HepG2 (cell line): Measurements from ENCODE around the gene SIRPA. TPM values are rescaled to one million over a fixed set of nuclear protein-coding genes. Genes with fewer than 3 reads are reported as not detected.
A peak's percentile ranks its signal among the peaks of the same experiment; 100 is the strongest.

Source experiments
- ATAC-seq: fragments of 200-7000 bp; cut with Tn5 transposase; 3 replicates; pipeline ENCODE4 v1.9.1; 2020; ENCODE audit warnings: mild to moderate bottlenecking, moderate library complexity
- BruUV-seq: library from RNA; stranded (reverse); fragments of 400-500 nt; replicated peaks from 2 replicates; lab custom pipeline; 2021; lab: Mats Ljungman, UMichigan
- CTCF ChIA-PET: fragments of 300-600 bp; formaldehyde crosslinking; extraction: SDS; loops from one replicate; lab custom pipeline; 2021; ENCODE audit warnings: low total read pairs, inconsistent platforms, low intra/inter-chr PET ratio; lab: Yijun Ruan, JAX
- POLR2A ChIA-PET: fragments of 350-600 bp; sonication (Branson Sonifier 250); formaldehyde crosslinking; loops from one replicate; lab custom pipeline; 2020; ENCODE audit warnings: antibody characterized with exemption, inconsistent platforms; lab: Yijun Ruan, JAX
- DNase-seq: peaks from one replicate; pipeline ENCODE4 v3.0.0-alpha.2; 2015; ENCODE audit warnings: low spot score
- FAIRE-seq: peaks from 3 replicates; lab custom pipeline; 2011; peaks lifted over from hg19 to GRCh38; lab: Jason Lieb, UNC
- H2AFZ ChIP-seq: one replicate; pipeline ENCODE4 v1.6.1; 2011; ENCODE audit warnings: low read length, inconsistent platforms
- H3K27ac ChIP-seq: fragments of 300-600 bp; 3 replicates; pipeline ENCODE4 v1.8.0; 2011; ENCODE audit warnings: mixed run types, mild to moderate bottlenecking, mixed read lengths, low read length, inconsistent platforms; ENCODE audit not compliant: insufficient read depth; ENCODE audit errors: extremely low read length
- H3K27me3 ChIP-seq, 2 experiments: fragments of 200-600 bp in 1 of 2; 2 replicates in 1 of 2; 3 replicates in 1 of 2; pipeline versions ENCODE4 v1.6.0 to v1.8.0; 2011; ENCODE audit warnings: low read length in 2 of 2, mild to moderate bottlenecking in 2 of 2, moderate library complexity in 2 of 2, inconsistent platforms in 1 of 2; ENCODE audit not compliant: insufficient read depth in 2 of 2, control insufficient read depth in 1 of 2
- H3K36me3 ChIP-seq, 2 experiments: fragments of 200-600 bp in 1 of 2; replicated peaks in 1 of 2; 2 replicates in 1 of 2; 3 replicates in 1 of 2; pipeline versions ENCODE4 v1.5.1 to v1.8.0; 2011; ENCODE audit warnings: low read length in 2 of 2, inconsistent platforms in 1 of 2; ENCODE audit not compliant: insufficient read depth in 2 of 2, control insufficient read depth in 1 of 2
- H3K4me1 ChIP-seq: 2 replicates; pipeline ENCODE4 v1.5.1; 2012; ENCODE audit warnings: low read length, inconsistent platforms; ENCODE audit not compliant: insufficient read depth
- H3K4me2 ChIP-seq: 2 replicates; pipeline ENCODE4 v1.6.0; 2011; ENCODE audit warnings: low read depth, low read length, inconsistent platforms
- H3K4me3 ChIP-seq, 3 experiments: fragments of 200-600 bp in 1 of 3; sonication (generic), shearing (Covaris generic) in 1 of 3; replicated peaks in 1 of 3; 2 replicates each; pipeline ENCODE4 v1.5.1; 2011 to 2016; ENCODE audit warnings: low read length in 3 of 3, inconsistent platforms in 2 of 3, low read depth in 2 of 3, mild to moderate bottlenecking in 2 of 3, control low read depth in 1 of 3, mixed read lengths in 1 of 3; ENCODE audit not compliant: insufficient read depth in 1 of 3
- H3K79me2 ChIP-seq: one replicate; pipeline ENCODE4 v1.6.1; 2011; ENCODE audit warnings: low read length, inconsistent platforms; ENCODE audit not compliant: insufficient read depth
- H3K9ac ChIP-seq: 2 replicates; pipeline ENCODE4 v1.6.0; 2011; ENCODE audit warnings: mild to moderate bottlenecking, low read depth, low read length, inconsistent platforms; ENCODE audit not compliant: insufficient read depth
- H3K9me3 ChIP-seq: 2 replicates; pipeline ENCODE4 v1.5.1; 2012; ENCODE audit warnings: mild to moderate bottlenecking, low read length
- H4K20me1 ChIP-seq: 2 replicates; pipeline ENCODE4 v1.6.0; 2011; ENCODE audit warnings: inconsistent platforms, mild to moderate bottlenecking, low read length, moderate library complexity; ENCODE audit not compliant: insufficient read depth
- GABPB1 ChIP-seq: IDR thresholded peaks from 2 replicates; pipeline ENCODE4 v1.6.1; 2016; ENCODE audit warnings: mild to moderate bottlenecking, missing genetic modification reagents, moderate library complexity, missing compliant biosample characterization
- HDAC2 ChIP-seq: sonication (generic); formaldehyde crosslinking; IDR thresholded peaks from 2 replicates; pipeline ENCODE4 v1.4.0; 2020; ENCODE audit warnings: missing genetic modification reagents
- HOXD1 ChIP-seq: sonication (generic); formaldehyde crosslinking; IDR thresholded peaks from 2 replicates; pipeline ENCODE4 v1.5.0; 2020; ENCODE audit warnings: missing genetic modification reagents
- KDM5B ChIP-seq: sonication (generic); formaldehyde crosslinking; IDR thresholded peaks from 2 replicates; pipeline ENCODE4 v1.4.0; 2020; ENCODE audit warnings: missing genetic modification reagents, mild to moderate bottlenecking, borderline replicate concordance
- KLF16 ChIP-seq, 2 experiments: sonication (generic) in 1 of 2; formaldehyde crosslinking in 1 of 2; IDR thresholded peaks; 2 replicates each; pipeline versions ENCODE4 v1.6.1 to v1.8.0; 2016 to 2023; ENCODE audit warnings: missing genetic modification reagents in 2 of 2, missing compliant biosample characterization in 1 of 2
- MTF2 ChIP-seq: sonication (generic); formaldehyde crosslinking; IDR thresholded peaks from 2 replicates; pipeline ENCODE4 v1.5.0; 2020; ENCODE audit warnings: missing genetic modification reagents, borderline replicate concordance
- PHF8 ChIP-seq: sonication (generic); formaldehyde crosslinking; IDR thresholded peaks from 2 replicates; pipeline ENCODE4 v1.5.0; 2020; ENCODE audit warnings: missing genetic modification reagents
- RNF2 ChIP-seq: fragments of 450-650 bp; conservative IDR thresholded peaks from 2 replicates; pipeline ENCODE4 v1.6.1; 2016; ENCODE audit warnings: low read depth
- YEATS4 ChIP-seq: sonication (generic); formaldehyde crosslinking; IDR thresholded peaks from 2 replicates; pipeline ENCODE4 v1.4.0; 2020; ENCODE audit warnings: missing genetic modification reagents, borderline replicate concordance
- ZNF777 ChIP-seq: sonication (generic); formaldehyde crosslinking; IDR thresholded peaks from 2 replicates; pipeline ENCODE4 v1.4.0; 2020; ENCODE audit warnings: missing genetic modification reagents
- WGBS: methylation state at CpG from one replicate; pipeline ENCODE4 v1.1.6; 2017; ENCODE audit warnings: low lambda C conversion rate; 5-methylcytosine and 5-hydroxymethylcytosine counted together
- in situ Hi-C: cut with HindIII; loops from 2 replicates; pipeline ENCODE4 v1.10.0; 2017; ENCODE audit warnings: low pct_unique_long_range_greater_than_20kb; ENCODE audit not compliant: extremely low pct_ligation_motif_present
- intact Hi-C: fragments of 100-400 bp; cut with micrococcal nuclease; formaldehyde crosslinking; loops from one replicate; pipeline ENCODE4 v1.10.0; 2022; ENCODE audit not compliant: unreplicated experiment
- polyA plus RNA-seq, 8 experiments: library from polyadenylated mRNA; depleted of rRNA in 3 of 8; stranded (reverse) in 7 of 8; unstranded in 1 of 8; fragments of >200 nt; fragmentation: Illumina TruSeq in 4 of 8; extraction: Trizol in 4 of 8; gene quantifications; 2 replicates each; pipeline versions ENCODE4 v1.2.1 to v1.2.3, GENCODE V29; 2011 to 2016; ENCODE audit warnings: low read depth in 4 of 8, missing spikeins in 1 of 8, mixed read lengths in 1 of 8; ENCODE audit not compliant: insufficient read depth in 1 of 8
- total RNA-seq, 5 experiments: library from RNA; depleted of rRNA; stranded (reverse); fragments of >200 nt; fragmentation: Illumina TruSeq; extraction: Trizol; gene quantifications; 2 replicates each; pipeline ENCODE4 v1.2.3, GENCODE V29; 2016; ENCODE audit warnings: low read depth in 1 of 5
- TF ChIP-seq, protein P1 (sequence below): sonication (generic); formaldehyde crosslinking; IDR thresholded peaks from 2 replicates; pipeline ENCODE4 v1.9.0; 2021; ENCODE audit warnings: missing genetic modification reagents, mild to moderate bottlenecking, borderline replicate concordance
- TF ChIP-seq, protein P2 (sequence below): sonication (generic); formaldehyde crosslinking; IDR thresholded peaks from 2 replicates; pipeline ENCODE4 v1.4.0; 2020; ENCODE audit warnings: mild to moderate bottlenecking, missing genetic modification reagents
- TF ChIP-seq, protein P3 (sequence below): sonication (generic); formaldehyde crosslinking; IDR thresholded peaks from 2 replicates; pipeline ENCODE4 v1.8.1; 2023; ENCODE audit warnings: mild to moderate bottlenecking, moderate library complexity, missing genetic modification reagents

SIRPA gene
- total and polyA plus RNA-seq, 2 of the 13 experiments (the other 11 are each of a cell fraction or from before 2014, with no cell fraction given), result 7.2 to 17.6 TPM

DNA sequence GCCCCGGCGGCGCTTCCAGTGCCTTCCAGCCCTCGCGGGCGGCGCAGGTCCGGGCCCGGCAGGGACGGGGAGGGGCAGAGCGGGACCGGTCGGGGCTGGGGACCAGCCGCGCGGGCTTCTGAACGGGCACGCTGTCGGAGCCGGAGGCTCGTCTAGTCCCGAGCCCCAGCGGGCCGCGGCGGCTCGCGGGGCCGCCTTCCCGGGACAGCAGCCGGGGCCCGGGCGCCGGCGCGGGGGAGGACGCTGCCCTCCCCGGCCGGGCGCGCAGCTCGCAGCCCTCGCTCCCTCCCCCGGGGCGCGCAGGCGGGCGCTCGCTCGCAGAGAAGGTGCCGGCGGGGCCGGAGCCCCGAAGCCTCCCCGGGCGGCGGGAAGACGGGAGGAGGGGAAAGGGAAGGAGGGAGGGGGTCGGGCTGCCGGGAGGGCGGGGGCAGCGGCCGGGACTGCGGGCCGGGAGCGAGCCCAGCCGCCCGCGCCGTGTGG lies 696 bp upstream of the SIRPA start:
- FAIRE-seq, result no peak
- H3K9me3 ChIP-seq, result no peaks in the 10 kb centered on the region
- peak overlapping the region; percentile 88 for H3K4me2 ChIP-seq
- no TSS peak for BruUV-seq
- peaks cover 11 to 20% of the 10 kb centered on the region in 2 experiments for H3K27me3 ChIP-seq
- no peak overlapping the region for H3K27ac ChIP-seq
- in situ Hi-C loops (no loop called here), intact Hi-C loops (no loop called here)
- H4K20me1 ChIP-seq, result no peaks in the 10 kb centered on the region; the same call in 1 of the 2 replicates
- H3K79me2 ChIP-seq, result peaks cover 5% of the 10 kb centered on the region
- H2AFZ ChIP-seq, result no peak overlapping the region
- peak; percentile 70 for ATAC-seq
- no peaks in the 10 kb centered on the region for H3K36me3 ChIP-seq
- no peak for DNase-seq
- 2% methylated on average over 39 of the region's 70 CpGs for WGBS
- H3K4me1 ChIP-seq, result peaks cover 65% of the 10 kb centered on the region
- CTCF ChIA-PET, result no interaction called here
- H3K9ac ChIP-seq, result peak overlapping the region; percentile 63
- H3K4me3 ChIP-seq, result peak overlapping the region; percentile 70 to 81 (median 76); a peak in 5 of 6 replicates
- POLR2A ChIA-PET, result interaction anchor here (1.2 to 1.5 kb wide), 3 partner anchors 9 to 66 kb away, joined by 3 to 6 read pairs (median 5); no protein-coding TSS in a partner anchor
- 0 out of 2 replicates have a peak, but pooled peaks have one; percentile 53 for TF ChIP-seq KDM5B
- TF ChIP-seq HDAC2 (CRISPR knock-in tag), result 0 out of 2 replicates have a peak, but pooled peaks have one; percentile 32
- TF ChIP-seq MTF2, result peak; percentile 45; the same call in 1 of the 2 replicates
- TF ChIP-seq, protein P1, sequence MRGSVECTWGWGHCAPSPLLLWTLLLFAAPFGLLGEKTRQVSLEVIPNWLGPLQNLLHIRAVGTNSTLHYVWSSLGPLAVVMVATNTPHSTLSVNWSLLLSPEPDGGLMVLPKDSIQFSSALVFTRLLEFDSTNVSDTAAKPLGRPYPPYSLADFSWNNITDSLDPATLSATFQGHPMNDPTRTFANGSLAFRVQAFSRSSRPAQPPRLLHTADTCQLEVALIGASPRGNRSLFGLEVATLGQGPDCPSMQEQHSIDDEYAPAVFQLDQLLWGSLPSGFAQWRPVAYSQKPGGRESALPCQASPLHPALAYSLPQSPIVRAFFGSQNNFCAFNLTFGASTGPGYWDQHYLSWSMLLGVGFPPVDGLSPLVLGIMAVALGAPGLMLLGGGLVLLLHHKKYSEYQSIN (CRISPR knock-in tag), result no peak
- TF ChIP-seq YEATS4 (CRISPR knock-in tag), result no peak
- peak; percentile 93 for TF ChIP-seq ZNF777 (CRISPR knock-in tag)
- peak; percentile 82 for TF ChIP-seq RNF2
- TF ChIP-seq, protein P2, sequence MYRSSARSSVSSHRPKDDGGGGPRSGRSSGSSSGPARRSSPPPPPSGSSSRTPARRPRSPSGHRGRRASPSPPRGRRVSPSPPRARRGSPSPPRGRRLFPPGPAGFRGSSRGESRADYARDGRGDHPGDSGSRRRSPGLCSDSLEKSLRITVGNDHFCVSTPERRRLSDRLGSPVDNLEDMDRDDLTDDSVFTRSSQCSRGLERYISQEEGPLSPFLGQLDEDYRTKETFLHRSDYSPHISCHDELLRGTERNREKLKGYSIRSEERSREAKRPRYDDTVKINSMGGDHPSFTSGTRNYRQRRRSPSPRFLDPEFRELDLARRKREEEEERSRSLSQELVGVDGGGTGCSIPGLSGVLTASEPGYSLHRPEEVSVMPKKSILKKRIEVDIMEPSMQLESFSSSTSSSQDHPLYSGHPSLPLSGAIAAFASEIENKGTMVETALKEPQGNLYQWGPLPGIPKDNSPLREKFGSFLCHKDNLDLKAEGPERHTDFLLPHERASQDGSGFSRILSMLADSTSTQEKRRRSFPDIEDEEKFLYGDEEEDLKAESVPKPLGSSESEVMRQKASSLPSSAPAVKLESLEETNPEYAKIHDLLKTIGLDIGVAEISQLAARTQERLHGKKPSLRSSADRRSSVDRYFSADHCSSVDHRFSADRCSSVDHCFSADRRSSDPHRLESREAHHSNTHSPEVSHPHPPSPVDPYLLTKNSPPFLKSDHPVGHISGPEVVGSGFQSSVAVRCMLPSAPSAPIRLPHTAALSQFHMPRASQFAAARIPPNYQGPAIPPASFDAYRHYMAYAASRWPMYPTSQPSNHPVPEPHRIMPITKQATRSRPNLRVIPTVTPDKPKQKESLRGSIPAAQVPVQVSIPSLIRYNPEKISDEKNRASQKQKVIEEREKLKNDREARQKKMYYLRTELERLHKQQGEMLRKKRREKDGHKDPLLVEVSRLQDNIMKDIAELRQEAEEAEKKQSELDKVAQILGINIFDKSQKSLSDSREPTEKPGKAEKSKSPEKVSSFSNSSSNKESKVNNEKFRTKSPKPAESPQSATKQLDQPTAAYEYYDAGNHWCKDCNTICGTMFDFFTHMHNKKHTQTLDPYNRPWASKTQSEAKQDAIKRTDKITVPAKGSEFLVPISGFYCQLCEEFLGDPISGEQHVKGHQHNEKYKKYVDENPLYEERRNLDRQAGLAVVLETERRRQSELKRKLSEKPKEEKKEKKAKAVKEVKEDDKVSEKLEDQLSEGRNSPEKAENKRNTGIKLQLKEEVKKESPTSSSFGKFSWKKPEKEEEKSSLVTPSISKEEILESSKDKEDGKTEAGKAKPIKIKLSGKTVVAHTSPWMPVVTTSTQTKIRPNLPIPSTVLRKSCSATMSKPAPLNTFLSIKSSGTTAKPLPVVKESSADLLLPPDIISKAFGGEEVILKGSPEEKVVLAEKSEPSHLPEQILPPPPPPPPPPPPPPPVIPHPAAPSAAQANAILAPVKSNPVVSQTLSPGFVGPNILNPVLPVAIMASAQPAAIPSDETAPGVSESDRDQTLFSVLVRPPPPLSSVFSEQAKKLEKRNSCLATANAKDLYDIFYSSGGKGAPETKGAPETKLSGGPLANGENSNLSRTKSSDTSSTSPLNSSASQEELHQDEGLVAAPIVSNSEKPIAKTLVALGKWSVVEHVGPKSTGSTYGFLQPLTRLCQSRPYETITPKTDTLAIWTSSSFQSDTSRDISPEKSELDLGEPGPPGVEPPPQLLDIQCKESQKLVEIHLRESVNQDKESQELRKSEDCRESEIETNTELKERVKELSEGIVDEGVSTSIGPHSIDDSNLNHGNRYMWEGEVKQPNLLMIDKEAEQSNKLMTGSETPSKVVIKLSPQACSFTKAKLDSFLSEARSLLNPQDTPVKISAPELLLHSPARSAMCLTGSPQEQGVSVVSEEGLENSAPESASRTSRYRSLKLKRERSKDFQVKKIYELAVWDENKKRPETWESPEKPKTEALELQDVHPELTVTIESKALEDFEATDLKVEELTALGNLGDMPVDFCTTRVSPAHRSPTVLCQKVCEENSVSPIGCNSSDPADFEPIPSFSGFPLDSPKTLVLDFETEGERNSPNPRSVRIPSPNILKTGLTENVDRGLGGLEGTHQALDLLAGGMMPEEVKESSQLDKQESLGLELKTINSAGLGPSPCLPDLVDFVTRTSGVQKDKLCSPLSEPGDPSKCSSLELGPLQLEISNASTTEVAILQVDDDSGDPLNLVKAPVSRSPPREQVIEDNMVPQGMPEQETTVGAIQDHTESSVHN (CRISPR knock-in tag), result no peak
- TF ChIP-seq KLF16 (CRISPR knock-in tag; IDR thresholded peaks at IDR 0.05), result peak in 1 of 2 experiments; percentile 29; a peak in 1 of 4 replicates
- 0 out of 2 replicates have a peak, but pooled peaks have one; percentile 42 for TF ChIP-seq HOXD1
- 0 out of 2 replicates have a peak, but pooled peaks have one; percentile 40 for TF ChIP-seq PHF8 (CRISPR knock-in tag)
- TF ChIP-seq, protein P3, sequence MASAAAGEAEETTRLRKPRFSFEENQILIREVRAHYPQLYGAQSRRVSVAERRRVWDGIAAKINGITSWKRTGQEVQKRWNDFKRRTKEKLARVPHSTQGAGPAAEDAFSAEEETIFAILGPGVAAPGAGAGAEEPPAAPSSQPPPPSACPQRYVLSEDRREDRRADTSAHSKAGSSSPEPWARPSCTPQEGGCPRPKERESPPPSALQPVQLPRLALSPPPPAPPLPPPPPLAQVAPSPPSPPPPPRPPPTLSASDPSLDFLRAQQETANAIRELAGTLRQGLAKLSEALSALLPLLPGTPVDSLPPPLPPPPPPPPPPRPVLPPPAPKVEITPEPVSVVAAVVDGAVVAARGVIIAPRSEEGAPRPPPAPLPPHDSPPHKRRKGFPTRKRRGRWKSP (CRISPR knock-in tag), result peak; percentile 88
- TF ChIP-seq GABPB1 (CRISPR knock-in tag), result peak; percentile 35; the same call in 1 of the 2 replicates
